OCI-LY3 (cell line): ENCODE results near the gene TPO.
A peak's percentile ranks its signal among the peaks of the same experiment; 100 is the strongest.

Experiments
- H2AFZ ChIP-seq: fragments of 200-600, 300-600 bp; shearing (Covaris generic); 2 replicates; pipeline ENCODE4 v1.6.0; 2014; ENCODE audit warnings: antibody characterized with exemption, low read depth, low read length
- H3K27ac ChIP-seq: fragments of 200-600, 300-600 bp; sonication (generic); 2 replicates; pipeline ENCODE4 v1.5.1; 2014; ENCODE audit warnings: mild to moderate bottlenecking, low read length, moderate library complexity, mixed read lengths
- H3K27me3 ChIP-seq: fragments of 200-600, 300-600 bp; sonication (generic); 2 replicates; pipeline ENCODE4 v1.6.1; 2014; ENCODE audit warnings: low read depth, low read length, mixed read lengths
- H3K36me3 ChIP-seq: fragments of 200-600, 300-600 bp; sonication (generic); replicated peaks from 2 replicates; pipeline ENCODE3; 2014; ENCODE audit warnings: low read depth, low read length, mixed read lengths
- H3K4me1 ChIP-seq: fragments of 300-600, 200-600 bp; sonication (generic); 2 replicates; pipeline ENCODE4 v1.6.1; 2014; ENCODE audit warnings: low read length, mixed read lengths
- H3K4me2 ChIP-seq: fragments of 200-600, 300-600 bp; sonication (generic); 2 replicates; pipeline ENCODE4 v1.6.1; 2014; ENCODE audit warnings: low read length, mixed read lengths
- H3K4me3 ChIP-seq: fragments of 300-600, 200-600 bp; sonication (generic); 2 replicates; pipeline ENCODE4 v1.5.1; 2014; ENCODE audit warnings: antibody characterized with exemption, mild to moderate bottlenecking, low read length, moderate library complexity
- H3K79me2 ChIP-seq: fragments of 300-600, 200-600 bp; shearing (Covaris generic); 2 replicates; pipeline ENCODE4 v1.6.1; 2014; ENCODE audit warnings: mild to moderate bottlenecking, low read length, mixed read lengths
- H3K9ac ChIP-seq: fragments of 300-600, 200-600 bp; shearing (Covaris generic); 2 replicates; pipeline ENCODE4 v1.6.0; 2014; ENCODE audit warnings: mild to moderate bottlenecking, low read length, moderate library complexity
- H3K9me3 ChIP-seq: fragments of 200-600, 300-600 bp; shearing (Covaris generic); 2 replicates; pipeline ENCODE4 v1.6.1; 2014; ENCODE audit warnings: low read length, mixed read lengths; ENCODE audit not compliant: insufficient read depth
- H4K20me1 ChIP-seq: fragments of 200-600, 300-600 bp; sonication (generic); 2 replicates; pipeline ENCODE4 v1.6.1; 2016; ENCODE audit warnings: low read length, mixed read lengths; ENCODE audit not compliant: insufficient read depth
- EZH2phosphoT487 ChIP-seq: fragments of 200-600 bp; shearing (Covaris generic); IDR thresholded peaks from 2 replicates; pipeline ENCODE4 v1.6.1; 2018; ENCODE audit warnings: antibody characterized with exemption, mixed run types, low read depth
- TF ChIP-seq, protein P1 (sequence below): fragments of 200-600, 300-600 bp; sonication (generic); IDR thresholded peaks from 2 replicates; pipeline ENCODE4 v1.5.1; 2014; ENCODE audit warnings: antibody characterized with exemption, low read length, low read depth

Gene TPO

DNA sequence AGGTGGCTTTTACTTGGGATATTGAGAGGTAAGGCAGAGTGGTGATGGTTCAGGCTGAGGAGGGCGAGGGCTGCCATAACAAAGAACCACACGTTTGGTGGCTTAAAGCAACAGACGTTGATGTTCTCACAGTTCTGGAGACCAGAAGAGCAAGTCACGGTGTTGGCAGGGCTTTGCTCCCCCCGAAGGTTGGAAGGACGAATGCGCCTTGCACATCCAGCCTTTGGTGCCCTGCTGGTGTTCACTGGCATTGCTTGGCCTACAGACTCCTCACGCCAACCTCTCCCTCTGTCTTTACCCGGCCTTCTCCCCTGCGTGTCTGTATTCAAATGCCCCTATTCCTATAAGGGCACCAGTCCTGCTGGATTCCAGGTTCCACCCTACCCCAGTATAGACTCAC is 125.4 kb downstream of the TPO start:
- H3K4me1 ChIP-seq, result no peaks in the 10 kb centered on the region
- no peak for TF ChIP-seq EZH2phosphoT487
- TF ChIP-seq, protein P1, sequence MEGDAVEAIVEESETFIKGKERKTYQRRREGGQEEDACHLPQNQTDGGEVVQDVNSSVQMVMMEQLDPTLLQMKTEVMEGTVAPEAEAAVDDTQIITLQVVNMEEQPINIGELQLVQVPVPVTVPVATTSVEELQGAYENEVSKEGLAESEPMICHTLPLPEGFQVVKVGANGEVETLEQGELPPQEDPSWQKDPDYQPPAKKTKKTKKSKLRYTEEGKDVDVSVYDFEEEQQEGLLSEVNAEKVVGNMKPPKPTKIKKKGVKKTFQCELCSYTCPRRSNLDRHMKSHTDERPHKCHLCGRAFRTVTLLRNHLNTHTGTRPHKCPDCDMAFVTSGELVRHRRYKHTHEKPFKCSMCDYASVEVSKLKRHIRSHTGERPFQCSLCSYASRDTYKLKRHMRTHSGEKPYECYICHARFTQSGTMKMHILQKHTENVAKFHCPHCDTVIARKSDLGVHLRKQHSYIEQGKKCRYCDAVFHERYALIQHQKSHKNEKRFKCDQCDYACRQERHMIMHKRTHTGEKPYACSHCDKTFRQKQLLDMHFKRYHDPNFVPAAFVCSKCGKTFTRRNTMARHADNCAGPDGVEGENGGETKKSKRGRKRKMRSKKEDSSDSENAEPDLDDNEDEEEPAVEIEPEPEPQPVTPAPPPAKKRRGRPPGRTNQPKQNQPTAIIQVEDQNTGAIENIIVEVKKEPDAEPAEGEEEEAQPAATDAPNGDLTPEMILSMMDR, result peak; percentile 32
- H2AFZ ChIP-seq, result no peak overlapping the region
- H3K36me3 ChIP-seq, result no peaks in the 10 kb centered on the region
- no peaks in the 10 kb centered on the region for H3K79me2 ChIP-seq
- no peak overlapping the region for H3K9ac ChIP-seq
- H4K20me1 ChIP-seq, result no peaks in the 10 kb centered on the region
- H3K27me3 ChIP-seq, result no peaks in the 10 kb centered on the region
- no peak overlapping the region for H3K27ac ChIP-seq
- H3K4me3 ChIP-seq, result no peak overlapping the region
- no peaks in the 10 kb centered on the region for H3K9me3 ChIP-seq
- H3K4me2 ChIP-seq, result no peak overlapping the region

DNA sequence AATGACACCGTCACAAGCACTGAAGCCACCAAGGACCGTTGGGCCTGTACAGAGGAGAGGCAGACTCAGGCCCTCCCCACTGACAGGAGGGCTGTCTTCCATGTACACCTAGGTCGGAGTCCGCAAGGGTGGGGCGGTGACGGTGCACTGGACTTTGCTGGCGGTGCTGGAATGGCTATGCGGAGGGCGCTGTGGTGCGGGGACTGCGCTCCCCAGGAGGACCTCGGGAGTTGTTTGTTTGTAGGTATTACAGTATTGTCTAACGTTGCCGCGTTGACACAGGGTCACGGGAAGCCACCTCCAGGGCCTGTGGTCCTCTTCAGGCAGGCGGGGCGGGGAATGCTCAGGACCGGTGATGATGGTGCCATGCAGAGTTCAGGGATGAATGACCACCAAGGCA is 126.2 kb downstream of the TPO start:
- Histone ChIP-seq H3K79me2 (no peaks in the 10 kb centered on the region), H3K27ac (no peak overlapping the region), H3K4me3 (no peak overlapping the region), H3K4me2 (no peak overlapping the region), H3K9ac (no peak overlapping the region), H3K27me3 (no peaks in the 10 kb centered on the region), H3K9me3 (no peaks in the 10 kb centered on the region), H2AFZ (no peak overlapping the region), H4K20me1 (no peaks in the 10 kb centered on the region), H3K36me3 (no peaks in the 10 kb centered on the region), H3K4me1 (no peaks in the 10 kb centered on the region)
- TF ChIP-seq, protein P1, result no peak
- no peak for TF ChIP-seq EZH2phosphoT487

DNA sequence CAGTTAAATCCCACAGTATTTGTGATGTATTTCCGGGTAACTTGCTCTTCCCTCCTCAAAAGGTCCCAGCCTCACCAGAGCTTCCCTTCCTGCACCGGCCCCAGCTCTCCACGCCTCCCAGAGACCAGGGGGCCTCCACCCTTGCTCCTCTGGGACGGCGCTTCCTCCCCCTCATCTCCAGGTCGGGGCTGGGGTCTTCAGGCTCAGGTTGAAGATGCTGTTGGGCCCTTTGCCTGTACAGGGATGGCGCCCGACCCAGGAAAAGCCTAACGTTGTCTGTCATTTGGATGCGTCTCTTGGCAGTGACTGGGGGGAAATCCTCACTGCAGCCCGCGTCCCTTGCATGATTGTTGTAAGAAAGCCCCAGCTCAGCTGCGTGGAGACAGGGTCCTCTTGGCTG is 126.7 kb downstream of the TPO start:
- Histone ChIP-seq H3K79me2 (no peaks in the 10 kb centered on the region), H3K4me1 (no peaks in the 10 kb centered on the region), H3K4me3 (no peak overlapping the region), H3K27ac (no peak overlapping the region), H3K9me3 (no peaks in the 10 kb centered on the region), H3K9ac (no peak overlapping the region), H3K36me3 (no peaks in the 10 kb centered on the region), H3K27me3 (no peaks in the 10 kb centered on the region), H2AFZ (no peak overlapping the region), H3K4me2 (no peak overlapping the region), H4K20me1 (no peaks in the 10 kb centered on the region)
- no peak for TF ChIP-seq EZH2phosphoT487
- TF ChIP-seq, protein P1, result no peak

DNA sequence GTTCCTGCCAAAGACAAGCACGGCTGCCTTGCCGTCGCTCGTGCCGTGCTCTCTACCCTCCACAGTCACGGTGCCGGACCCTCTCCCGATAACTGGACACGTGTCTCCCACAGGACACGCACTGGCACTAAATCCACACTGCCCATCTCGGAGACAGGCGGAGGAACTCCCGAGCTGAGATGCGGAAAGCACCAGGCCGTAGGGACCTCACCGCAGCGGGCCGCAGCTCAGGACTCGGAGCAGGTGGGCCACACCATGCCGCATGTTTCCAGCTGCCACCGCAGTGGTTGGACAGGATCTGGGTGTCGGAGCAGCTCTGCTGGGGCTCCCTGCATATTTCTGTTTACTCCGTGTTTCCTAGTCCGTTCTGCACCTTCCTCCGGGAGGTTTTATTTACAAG is 127.2 kb downstream of the TPO start:
- no peak overlapping the region for H3K4me2 ChIP-seq
- no peaks in the 10 kb centered on the region for H3K27me3 ChIP-seq
- no peaks in the 10 kb centered on the region for H3K79me2 ChIP-seq
- TF ChIP-seq, protein P1, result no peak
- TF ChIP-seq EZH2phosphoT487, result no peak
- H3K4me1 ChIP-seq, result no peaks in the 10 kb centered on the region
- H3K36me3 ChIP-seq, result no peaks in the 10 kb centered on the region
- no peak overlapping the region for H2AFZ ChIP-seq
- no peak overlapping the region for H3K9ac ChIP-seq
- H3K9me3 ChIP-seq, result no peaks in the 10 kb centered on the region
- no peak overlapping the region for H3K27ac ChIP-seq
- H4K20me1 ChIP-seq, result no peaks in the 10 kb centered on the region
- H3K4me3 ChIP-seq, result no peak overlapping the region
